Activated CD4-positive, alpha-beta memory T cell treated with anti-CD3 and anti-CD28 coated beads for 36 hours (primary cell): Measurements from ENCODE around the gene AMER1. TPM values are rescaled to one million over a fixed set of nuclear protein-coding genes. Genes with fewer than 3 reads are reported as not detected.
"Not testable (repeated sequence)": the region's sequence is repeated elsewhere in the genome, so short reads cannot be mapped to it uniquely, and the experiment has no call there.

Source experiments
- CTCF ChIA-PET: fragments of 350-600 bp; sonication (Branson Sonifier 250); formaldehyde crosslinking; loops from one replicate; lab custom pipeline; 2021; ENCODE audit warnings: antibody characterized with exemption, inconsistent platforms; lab: Charles Lee
- POLR2A ChIA-PET: fragments of 350-600 bp; sonication (Branson Sonifier 250); formaldehyde crosslinking; loops from one replicate; lab custom pipeline; 2021; ENCODE audit warnings: antibody characterized with exemption; lab: Charles Lee
- DNase-seq: peaks from one replicate; pipeline ENCODE4 v3.0.0-alpha.2; 2020
- H3K27ac Mint-ChIP-seq: one replicate; pipeline ENCODE4 v1.8.0; 2021; ENCODE audit warnings: mixed read lengths
- H3K27me3 Mint-ChIP-seq: one replicate; pipeline ENCODE4 v1.8.0; 2021; ENCODE audit warnings: mixed read lengths
- H3K36me3 Mint-ChIP-seq: one replicate; pipeline ENCODE4 v1.8.0; 2021; ENCODE audit warnings: mixed read lengths
- H3K4me1 Mint-ChIP-seq: one replicate; pipeline ENCODE4 v1.8.0; 2021; ENCODE audit warnings: low read depth, mixed read lengths
- H3K4me3 Mint-ChIP-seq: one replicate; pipeline ENCODE4 v1.8.0; 2021; ENCODE audit warnings: mild to moderate bottlenecking, mixed read lengths
- H3K9me3 Mint-ChIP-seq: one replicate; pipeline ENCODE4 v1.8.0; 2021; ENCODE audit warnings: mixed read lengths
- intact Hi-C: fragments of 100-400 bp; cut with micrococcal nuclease; formaldehyde crosslinking; loops from one replicate; pipeline ENCODE4 v1.15.1; 2023
- total RNA-seq, 2 experiments: library from RNA; stranded (reverse); gene quantifications; one replicate each; pipeline ENCODE4 v1.2.3, GENCODE V29; 2021

AMER1 gene
- 1 to 10 TPM; 2.5 to 2.7 TPM for total RNA-seq

DNA sequence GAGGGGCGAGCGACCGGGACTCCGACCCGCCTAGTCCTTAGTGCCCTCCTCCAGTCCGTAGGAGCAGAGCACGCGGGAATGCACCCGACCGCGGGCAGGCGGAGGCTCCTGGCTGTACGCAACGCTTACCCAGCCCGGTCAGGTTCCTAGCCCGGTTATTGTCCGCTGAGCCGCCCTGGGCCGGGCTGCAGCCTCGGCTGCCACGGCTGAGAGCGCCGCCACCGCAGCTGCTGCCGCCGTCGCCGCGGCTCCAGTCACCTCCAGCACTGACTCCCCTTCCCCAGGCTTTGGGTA, at the start of gene AMER1:
TSS of gene AMER1 (minus strand) at position 268 of the 294 bp plus-strand sequence. CDS start 12,422 bp downstream, outside the sequence.
- intact Hi-C loops = loop anchor here (1.0 to 10.0 kb wide), 4 partner anchors 190 to 829 kb away; partner anchors contain the start of genes MTMR8, ZC3H12B and ZC4H2
- ChIA-PET POLR2A (no interaction called here), CTCF (no interaction called here)
- Mint-ChIP-seq H3K9me3 (no peaks in the 10 kb centered on the region), H3K27ac (peak within 1 kb of the TSS; percentile 91), H3K4me1 (peaks cover 7% of the 10 kb centered on the region), H3K27me3 (no peaks in the 10 kb centered on the region), H3K4me3 (peak within 1 kb of the TSS; percentile 81), H3K36me3 (no peaks in the 10 kb centered on the region)
- DNase-seq = no peak

DNA sequence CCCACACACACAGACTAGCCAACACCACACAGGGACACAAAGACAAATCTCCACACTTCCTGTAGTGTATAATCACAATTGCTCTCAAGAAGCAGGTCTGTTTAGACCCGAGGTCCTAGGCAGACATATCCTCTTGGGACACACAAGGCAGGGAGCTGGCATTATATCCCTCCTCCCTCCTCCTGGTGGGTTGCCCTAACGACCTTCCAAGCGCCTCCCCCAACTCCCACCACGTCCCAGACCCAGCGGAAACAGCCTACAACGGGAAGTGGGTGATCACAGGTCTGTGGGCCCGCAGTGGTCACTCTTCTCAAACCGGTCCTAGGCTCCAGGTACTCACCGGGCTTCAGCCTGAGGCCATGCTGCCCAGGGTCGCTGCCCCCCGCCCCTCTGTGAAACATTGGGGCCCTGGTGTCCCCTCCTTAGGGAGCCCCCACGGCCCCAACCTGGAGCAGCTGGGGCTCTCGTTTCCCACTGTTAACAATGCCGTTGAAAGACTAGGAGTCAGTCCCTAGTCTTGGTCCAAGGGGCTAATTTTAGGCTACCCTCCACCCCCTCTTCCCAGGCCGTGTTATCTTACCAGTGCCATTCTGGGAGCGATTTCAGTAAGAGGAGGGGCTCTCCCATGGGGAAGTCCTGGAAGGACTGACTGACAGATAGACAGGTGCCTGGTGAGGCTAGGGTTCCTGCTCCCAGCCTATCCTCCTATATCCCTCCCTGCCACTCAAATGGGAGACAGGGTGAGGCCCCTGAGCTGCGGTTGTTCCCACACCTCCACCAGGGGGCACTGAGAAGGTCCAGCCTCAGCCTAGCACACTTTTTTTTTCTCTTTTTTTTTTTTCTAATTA, 24.8 kb upstream of the AMER1 start, which contains the start of gene ASB12:
TSS of gene ASB12 (minus strand) at position 485 of the 848 bp plus-strand sequence. CDS start 4,957 bp downstream, outside the sequence.
- H3K9me3 Mint-ChIP-seq = no peaks in the 10 kb centered on the region
- intact Hi-C loops = no loop called here
- ChIA-PET CTCF (no interaction called here), POLR2A (no interaction called here)
- H3K27ac Mint-ChIP-seq = no peak within 1 kb of the TSS
- peaks cover 2% of the 10 kb centered on the region for H3K36me3 Mint-ChIP-seq
- no peak for DNase-seq
- no peaks in the 10 kb centered on the region for H3K4me1 Mint-ChIP-seq
- H3K27me3 Mint-ChIP-seq = no peaks in the 10 kb centered on the region
- H3K4me3 Mint-ChIP-seq = no peak within 1 kb of the TSS

DNA sequence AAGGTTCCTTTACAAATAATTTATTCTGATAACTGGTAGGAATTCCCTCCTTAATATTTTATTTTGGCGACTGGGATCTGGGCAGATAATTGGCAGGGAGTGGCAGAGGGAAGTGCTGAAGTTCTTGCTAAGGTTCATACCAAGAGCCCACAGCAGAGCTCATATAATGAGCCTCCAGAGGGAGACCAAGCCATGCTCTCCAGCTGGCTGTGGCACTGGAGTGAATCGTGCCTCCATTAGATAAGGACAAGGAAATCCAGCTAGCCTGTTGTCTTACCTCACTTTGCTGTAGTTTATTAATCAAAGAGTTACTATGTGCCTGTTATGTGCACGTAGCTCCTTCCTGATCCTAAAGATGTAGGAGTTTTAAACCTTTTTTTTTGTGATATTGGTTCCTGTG, 23.6 kb upstream of the AMER1 start:
- DNase-seq = no peak
- H3K9me3 Mint-ChIP-seq = no peaks in the 10 kb centered on the region
- CTCF ChIA-PET = interaction anchor here (0.6 kb wide), 1 partner anchor 231 kb away, joined by 3 read pairs; no protein-coding TSS in a partner anchor
- intact Hi-C loops = no loop called here
- POLR2A ChIA-PET = no interaction called here
- no peak overlapping the region for H3K27ac Mint-ChIP-seq
- H3K4me1 Mint-ChIP-seq = no peaks in the 10 kb centered on the region
- peaks cover 2% of the 10 kb centered on the region for H3K36me3 Mint-ChIP-seq
- H3K4me3 Mint-ChIP-seq = no peak overlapping the region
- no peaks in the 10 kb centered on the region for H3K27me3 Mint-ChIP-seq

DNA sequence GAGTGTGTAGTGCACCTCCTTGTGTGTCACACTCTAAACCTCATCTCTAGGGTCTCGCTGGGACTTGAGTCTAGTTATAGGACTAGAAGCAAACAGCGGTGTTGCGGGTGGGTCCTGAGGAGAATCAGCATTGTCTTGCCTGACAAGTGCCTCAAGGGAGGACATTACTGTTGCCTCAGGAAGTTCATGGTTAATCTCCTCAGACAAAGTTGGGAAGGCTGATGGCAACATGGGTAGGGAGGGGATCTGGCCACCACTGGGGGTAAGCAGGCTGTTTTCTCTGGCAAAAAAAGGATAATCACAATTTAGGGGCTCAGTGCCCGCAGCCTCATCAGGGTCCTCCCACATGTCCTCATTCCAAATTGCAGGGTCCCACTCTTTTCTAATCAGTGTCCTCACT, 12.5 kb upstream of the AMER1 start:
- Mint-ChIP-seq H3K9me3 (no peaks in the 10 kb centered on the region), H3K27ac (no peak overlapping the region), H3K4me1 (no peaks in the 10 kb centered on the region), H3K27me3 (no peaks in the 10 kb centered on the region), H3K4me3 (no peak overlapping the region), H3K36me3 (no peaks in the 10 kb centered on the region)
- ChIA-PET POLR2A (no interaction called here), CTCF (no interaction called here)
- DNase-seq = no peak
- intact Hi-C loops = no loop called here

DNA sequence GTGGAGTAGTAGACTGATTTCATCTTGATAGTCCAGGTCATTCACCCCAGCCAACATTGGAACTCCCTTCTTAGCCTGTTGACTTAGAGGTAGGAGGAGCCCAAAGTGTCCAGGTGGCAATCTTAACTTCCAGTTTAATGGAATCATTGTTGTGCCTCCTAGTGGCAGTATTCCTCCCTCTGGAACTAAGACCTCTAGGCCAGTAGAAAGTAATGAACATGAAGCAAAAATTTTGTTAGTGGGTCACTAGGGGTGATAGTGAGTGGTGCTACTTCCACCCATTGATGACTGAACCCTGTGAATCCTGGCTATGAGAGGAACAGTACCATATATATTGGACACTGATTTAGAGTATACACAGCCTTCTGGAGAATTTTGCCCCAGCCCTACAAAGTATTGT, 8.5 kb upstream of the AMER1 start:
- H3K9me3 Mint-ChIP-seq, H3K4me1 Mint-ChIP-seq, DNase-seq, POLR2A ChIA-PET, H3K27me3 Mint-ChIP-seq, intact Hi-C loops, CTCF ChIA-PET, H3K27ac Mint-ChIP-seq, H3K36me3 Mint-ChIP-seq, H3K4me3 Mint-ChIP-seq: not testable (repeated sequence)

DNA sequence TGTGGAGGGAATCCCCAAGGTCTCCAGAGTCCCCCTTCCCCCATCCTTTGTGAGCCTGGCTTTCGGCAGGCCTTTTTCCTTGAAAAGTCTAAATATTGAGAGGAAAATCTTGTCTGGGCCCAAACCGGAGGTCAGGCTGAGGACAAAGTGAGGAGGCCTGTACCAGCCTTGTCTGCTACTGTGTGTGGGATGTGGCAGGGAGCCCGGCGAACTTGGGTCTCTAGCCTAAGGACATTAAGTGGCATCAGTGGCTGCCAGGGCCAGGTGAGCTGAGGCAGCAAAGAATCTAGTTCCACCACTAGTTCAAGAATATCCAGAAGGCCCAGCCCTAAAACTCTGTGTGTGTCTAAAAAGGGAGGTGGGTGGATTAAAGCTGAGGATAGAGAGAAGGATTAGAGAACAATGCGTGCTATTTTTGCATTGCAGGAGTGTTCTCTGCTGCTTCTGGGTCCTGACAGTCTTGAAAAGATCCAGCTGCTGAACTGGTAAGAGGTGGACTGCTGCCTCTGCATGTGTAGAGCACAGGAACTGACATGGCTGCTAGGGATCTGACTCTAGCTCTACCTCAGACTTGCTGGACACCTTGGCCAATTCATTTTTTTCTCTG, 1.2 kb upstream of the AMER1 start:
- H3K36me3 Mint-ChIP-seq = no peaks in the 10 kb centered on the region
- H3K9me3 Mint-ChIP-seq = no peaks in the 10 kb centered on the region
- POLR2A ChIA-PET = no interaction called here
- CTCF ChIA-PET = no interaction called here
- H3K4me3 Mint-ChIP-seq = peak overlapping the region; percentile 81
- H3K4me1 Mint-ChIP-seq = peaks cover 7% of the 10 kb centered on the region
- DNase-seq = no peak
- intact Hi-C loops = loop anchor here (10.0 kb wide), 2 partner anchors 642 to 828 kb away; partner anchors contain the start of gene ZC3H12B
- H3K27ac Mint-ChIP-seq = peak overlapping the region; percentile 91
- no peaks in the 10 kb centered on the region for H3K27me3 Mint-ChIP-seq

DNA sequence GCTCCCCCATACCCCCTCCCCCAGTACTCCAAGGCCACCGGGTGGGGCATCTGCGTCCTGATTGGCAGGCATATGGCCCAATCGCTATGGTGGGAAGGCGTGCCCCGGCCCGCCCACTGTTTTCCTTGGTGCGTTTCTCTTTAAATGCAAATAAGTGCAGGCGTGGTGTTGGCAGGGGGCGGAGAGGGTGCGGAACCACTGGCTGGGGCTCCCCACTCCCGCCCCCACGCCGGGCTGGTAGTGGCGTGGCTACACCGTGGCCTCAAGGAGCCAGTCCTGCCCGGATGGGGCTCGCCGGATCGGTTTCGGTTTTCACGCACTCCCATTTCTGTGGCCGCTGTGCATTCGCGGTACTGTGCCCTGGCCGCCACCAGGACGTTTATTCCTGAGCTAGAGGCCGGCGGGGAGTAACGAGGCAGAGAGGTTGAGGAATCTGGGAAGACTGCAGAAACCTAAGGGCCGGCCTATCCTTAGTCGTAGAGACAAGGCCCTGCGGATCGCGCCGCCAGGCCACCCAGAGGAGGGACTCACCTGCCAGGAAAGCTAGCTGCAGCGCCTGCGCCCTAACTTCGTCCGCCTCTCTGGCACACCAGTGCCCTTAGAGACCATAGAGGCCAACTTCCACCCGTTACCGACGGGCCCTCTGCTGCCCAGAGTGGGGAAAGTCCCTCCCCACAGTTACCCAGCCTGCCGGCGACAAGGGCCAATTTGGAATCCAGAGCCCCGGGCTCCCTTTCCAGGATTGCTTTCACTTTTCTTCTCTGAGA, 410 bp upstream of the AMER1 start:
- Mint-ChIP-seq H3K4me3 (peak overlapping the region; percentile 81), H3K9me3 (no peaks in the 10 kb centered on the region), H3K27me3 (no peaks in the 10 kb centered on the region), H3K4me1 (peaks cover 7% of the 10 kb centered on the region), H3K27ac (peak overlapping the region; percentile 91), H3K36me3 (no peaks in the 10 kb centered on the region)
- intact Hi-C loops = loop anchor here (1.0 to 10.0 kb wide), 4 partner anchors 189 to 829 kb away; partner anchors contain the start of genes MTMR8, ZC3H12B and ZC4H2
- ChIA-PET POLR2A (no interaction called here), CTCF (no interaction called here)
- peak; percentile 92 for DNase-seq

DNA sequence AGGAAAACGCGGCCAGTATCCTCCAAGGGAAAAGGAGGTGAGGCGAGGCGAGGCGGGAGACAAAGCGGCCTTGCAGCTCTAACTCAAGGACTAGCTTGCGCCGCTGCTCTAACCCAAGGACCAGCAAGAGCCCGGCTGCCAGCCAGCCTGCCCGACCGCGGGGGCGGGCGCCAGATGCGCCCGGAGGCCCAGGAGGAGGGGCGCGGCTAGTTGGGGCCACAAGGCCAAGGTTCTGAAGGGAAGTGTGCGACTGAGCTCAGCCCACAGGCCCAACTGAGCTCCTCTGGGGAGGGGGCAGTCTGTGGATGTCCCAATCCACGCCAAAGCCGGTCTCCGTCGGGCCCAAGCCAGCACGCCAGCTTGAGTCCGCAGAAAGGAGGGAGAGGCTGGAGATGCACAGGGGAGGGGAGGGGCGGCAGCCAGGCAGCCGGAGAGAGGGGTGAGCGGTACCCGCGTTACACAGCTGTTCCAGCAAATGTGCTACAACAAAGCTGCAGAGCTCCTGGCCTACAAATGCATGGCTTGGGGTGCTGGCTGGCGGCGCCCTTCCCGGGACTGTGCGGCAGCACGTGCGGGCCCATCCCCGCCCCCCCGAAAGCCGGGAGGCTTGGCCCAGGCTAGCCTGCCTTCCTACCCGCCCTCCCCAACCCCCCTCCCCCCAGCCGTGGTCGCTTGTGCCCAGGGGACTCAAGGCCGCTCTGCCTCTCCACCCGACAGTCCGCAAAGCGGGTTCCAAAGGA, 637 bp downstream of the AMER1 start:
- peak; percentile 18 for DNase-seq
- H3K36me3 Mint-ChIP-seq = no peaks in the 10 kb centered on the region
- no peak overlapping the region for H3K27ac Mint-ChIP-seq
- ChIA-PET POLR2A (no interaction called here), CTCF (no interaction called here)
- H3K4me1 Mint-ChIP-seq = peaks cover 7% of the 10 kb centered on the region
- intact Hi-C loops = loop anchor here (1.0 to 10.0 kb wide), 4 partner anchors 190 to 830 kb away; partner anchors contain the start of genes MTMR8, ZC3H12B and ZC4H2
- H3K4me3 Mint-ChIP-seq = peak overlapping the region; percentile 81
- H3K27me3 Mint-ChIP-seq = no peaks in the 10 kb centered on the region
- no peaks in the 10 kb centered on the region for H3K9me3 Mint-ChIP-seq

DNA sequence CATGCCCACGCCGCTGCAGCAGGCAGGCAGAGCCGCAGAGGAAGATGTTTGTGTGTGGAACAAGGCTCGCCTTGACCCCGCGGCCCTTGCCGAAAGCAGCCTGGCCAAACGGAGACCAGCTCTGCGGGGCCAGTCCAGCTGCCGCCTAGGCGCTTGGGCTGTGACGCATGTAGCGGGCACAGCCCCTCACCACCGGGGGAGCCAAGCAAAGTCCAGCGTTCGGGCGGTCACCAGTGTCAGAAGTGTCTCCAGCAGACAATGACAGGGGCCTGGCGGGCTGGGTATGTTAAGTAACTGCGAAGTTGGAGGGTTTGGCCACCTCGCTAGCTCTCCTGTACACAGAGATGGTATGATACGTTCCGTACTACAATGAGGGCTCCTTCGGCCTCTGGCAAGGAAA, 1.3 kb downstream of the AMER1 start:
- H3K36me3 Mint-ChIP-seq = no peaks in the 10 kb centered on the region
- peaks cover 7% of the 10 kb centered on the region for H3K4me1 Mint-ChIP-seq
- H3K27me3 Mint-ChIP-seq = no peaks in the 10 kb centered on the region
- POLR2A ChIA-PET = no interaction called here
- H3K4me3 Mint-ChIP-seq = peak overlapping the region; percentile 58
- no peaks in the 10 kb centered on the region for H3K9me3 Mint-ChIP-seq
- intact Hi-C loops = loop anchor here (10.0 kb wide), 2 partner anchors 639 to 831 kb away; partner anchors contain the start of gene ZC3H12B
- DNase-seq = no peak
- H3K27ac Mint-ChIP-seq = no peak overlapping the region
- CTCF ChIA-PET = no interaction called here

DNA sequence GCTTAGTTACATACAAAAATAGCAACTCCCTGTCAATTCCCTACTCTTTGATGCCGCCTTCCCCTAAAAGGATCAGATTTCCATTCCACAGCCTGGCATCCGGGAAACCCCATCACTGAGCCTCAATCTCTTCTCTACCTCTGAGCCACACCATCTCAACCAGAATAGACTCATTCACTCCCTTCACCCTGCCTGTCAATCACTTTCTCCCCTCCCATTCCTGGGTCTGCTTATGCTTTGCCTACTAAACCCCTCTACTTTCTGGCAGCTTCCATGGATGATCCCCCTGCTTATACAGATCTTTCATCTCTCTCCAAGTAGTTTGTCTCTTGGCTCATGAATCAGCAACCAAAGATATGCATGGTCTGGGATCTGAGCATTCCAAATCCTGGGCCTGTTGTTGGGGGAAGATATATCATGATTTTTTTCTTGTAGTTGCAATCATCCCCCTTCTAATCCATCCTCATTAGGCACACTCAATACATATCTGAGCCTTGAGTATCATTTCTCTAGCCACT, 2.6 kb downstream of the AMER1 start:
- intact Hi-C loops = loop anchor here (10.0 kb wide), 2 partner anchors 638 to 832 kb away; partner anchors contain the start of gene ZC3H12B
- CTCF ChIA-PET = no interaction called here
- DNase-seq = no peak
- Mint-ChIP-seq H3K36me3 (no peaks in the 10 kb centered on the region), H3K4me3 (no peak overlapping the region), H3K27me3 (no peaks in the 10 kb centered on the region), H3K9me3 (no peaks in the 10 kb centered on the region), H3K27ac (no peak overlapping the region), H3K4me1 (peaks cover 7% of the 10 kb centered on the region)
- POLR2A ChIA-PET = no interaction called here

DNA sequence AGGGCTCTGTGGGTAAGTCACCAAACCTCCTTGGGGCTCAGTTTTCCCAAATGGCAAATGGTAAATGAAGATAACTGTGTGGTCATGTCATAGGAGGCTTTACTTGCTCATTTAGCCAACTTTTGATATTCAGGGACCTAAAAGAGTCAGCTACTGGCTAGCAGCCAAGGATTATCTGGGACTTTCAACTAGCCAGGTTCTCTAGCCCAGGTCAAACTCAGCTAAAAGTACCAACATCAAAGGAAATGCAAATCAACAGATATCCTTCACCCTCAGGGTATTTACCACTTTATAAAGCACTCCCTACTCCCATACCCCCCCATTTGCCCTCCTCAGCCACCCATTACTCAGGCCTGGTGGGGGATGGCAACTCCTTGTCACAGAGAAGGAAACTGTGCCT, 7.5 kb downstream of the AMER1 start:
- Mint-ChIP-seq H3K4me3 (no peak overlapping the region), H3K27me3 (no peaks in the 10 kb centered on the region), H3K4me1 (peaks cover 5% of the 10 kb centered on the region), H3K27ac (no peak overlapping the region), H3K9me3 (no peaks in the 10 kb centered on the region), H3K36me3 (no peaks in the 10 kb centered on the region)
- no peak for DNase-seq
- POLR2A ChIA-PET = no interaction called here
- intact Hi-C loops = no loop called here
- CTCF ChIA-PET = no interaction called here
